HCT116 (cell line): ENCODE measurements around the gene KANSL3. TPM values are rescaled to one million over a fixed set of nuclear protein-coding genes. Genes with fewer than 3 reads are reported as not detected.
"Not testable (repeated sequence)": the region's sequence is repeated elsewhere in the genome, so short reads cannot be mapped to it uniquely, and the experiment has no call there.

Source experiments
- ATAC-seq: fragments of 200-7000 bp; cut with Tn5 transposase; 2 replicates; pipeline ENCODE4 v1.9.1; 2020; ENCODE audit warnings: mild to moderate bottlenecking, moderate library complexity
- BruUV-seq: library from RNA; stranded (reverse); fragments of 400-500 nt; replicated peaks from 2 replicates; lab custom pipeline; 2021; lab: Mats Ljungman, UMichigan
- CTCF ChIA-PET: fragments of 300-600 bp; sonication (Branson Sonifier 250); formaldehyde crosslinking; loops from one replicate; lab custom pipeline; 2021; ENCODE audit warnings: antibody characterized with exemption; lab: Charles Lee
- POLR2A ChIA-PET: fragments of 300-600, 350-600 bp; sonication (Branson Sonifier 250); formaldehyde crosslinking; loops from one replicate; lab custom pipeline; 2021; ENCODE audit warnings: antibody characterized with exemption; lab: Charles Lee
- RAD21 ChIA-PET, 2 experiments: fragments of 300-600 bp; sonication (Branson Sonifier 250); formaldehyde crosslinking; loops; one replicate each; lab custom pipeline; 2023; ENCODE audit warnings: low total read pairs in 2 of 2; ENCODE audit not compliant: uncharacterized antibody in 2 of 2, unreplicated experiment in 2 of 2, low non-redundant PET in 1 of 2; lab: Charles Lee
- DNase-seq: peaks from one replicate; pipeline ENCODE4 v3.0.0-alpha.2; 2010; ENCODE audit warnings: low read depth, low spot score
- H2AFZ ChIP-seq: fragments of 200-600 bp; shearing (Covaris generic), sonication (generic); 2 replicates; pipeline ENCODE4 v1.6.1; 2017; ENCODE audit warnings: low read depth, mixed run types, mixed read lengths, antibody characterized with exemption, low read length; ENCODE audit not compliant: poor library complexity, severe bottlenecking
- H3K27ac ChIP-seq: 2 replicates; pipeline ENCODE4 v1.5.1; 2012; ENCODE audit warnings: low read depth, low read length
- H3K27me3 ChIP-seq: fragments of 200-600 bp; sonication (generic); 2 replicates; pipeline ENCODE4 v1.6.1; 2016; ENCODE audit warnings: mixed run types, low read length, mixed read lengths; ENCODE audit not compliant: insufficient read depth
- H3K36me3 ChIP-seq, 2 experiments: fragments of 200-500 bp in 1 of 2; fragments of 200-600 bp in 1 of 2; sonication (Bioruptor generic) in 1 of 2; sonication (generic) in 1 of 2; 2 replicates each; pipeline versions ENCODE4 v1.5.1 to v1.6.1; 2014 to 2016; ENCODE audit warnings: low read length in 2 of 2, inconsistent platforms in 1 of 2, mixed read lengths in 1 of 2, mixed run types in 1 of 2; ENCODE audit not compliant: insufficient read depth in 2 of 2, control insufficient read depth in 1 of 2
- H3K4me1 ChIP-seq, 2 experiments: fragments of 200-600 bp in 1 of 2; sonication (generic) in 1 of 2; 2 replicates each; pipeline versions ENCODE4 v1.5.1 to v1.6.1; 2012 to 2017; ENCODE audit warnings: low read length in 2 of 2, inconsistent platforms in 1 of 2, mild to moderate bottlenecking in 1 of 2, mixed read lengths in 1 of 2, mixed run types in 1 of 2, moderate library complexity in 1 of 2; ENCODE audit not compliant: insufficient read depth in 2 of 2, control insufficient read depth in 1 of 2
- H3K4me2 ChIP-seq: fragments of 200-600 bp; sonication (generic); 2 replicates; pipeline ENCODE4 v1.6.1; 2017; ENCODE audit warnings: mixed run types, low read length, mixed read lengths
- H3K4me3 ChIP-seq, 2 experiments: fragments of 200-600 bp in 1 of 2; sonication (generic) in 1 of 2; replicated peaks in 1 of 2; 2 replicates each; pipeline ENCODE4 v1.5.1; 2011 to 2016; ENCODE audit warnings: low read length in 2 of 2, control low read depth in 1 of 2, low read depth in 1 of 2, mild to moderate bottlenecking in 1 of 2, mixed read lengths in 1 of 2, mixed run types in 1 of 2
- H3K79me2 ChIP-seq: fragments of 200-600 bp; sonication (generic); 2 replicates; pipeline ENCODE4 v1.6.1; 2017; ENCODE audit warnings: mild to moderate bottlenecking, mixed run types, low read length, moderate library complexity, mixed read lengths; ENCODE audit not compliant: insufficient read depth
- H3K9ac ChIP-seq: fragments of 200-600 bp; sonication (generic); 2 replicates; pipeline ENCODE4 v1.6.1; 2016; ENCODE audit warnings: low read length, mixed read lengths
- H3K9me2 ChIP-seq: fragments of 200-600 bp; sonication (generic), shearing (Covaris generic); 2 replicates; pipeline ENCODE4 v1.6.1; 2017; ENCODE audit warnings: mixed run types, mild to moderate bottlenecking, moderate library complexity; ENCODE audit not compliant: insufficient read depth
- H3K9me3 ChIP-seq, 2 experiments: fragments of 200-500 bp in 1 of 2; fragments of 200-600 bp in 1 of 2; sonication (Bioruptor generic) in 1 of 2; sonication (generic) in 1 of 2; 2 replicates each; pipeline ENCODE4 v1.6.1; 2014 to 2017; ENCODE audit warnings: low read length in 2 of 2, mixed read lengths in 2 of 2, inconsistent platforms in 1 of 2, low read depth in 1 of 2, mild to moderate bottlenecking in 1 of 2, mixed run types in 1 of 2, moderate library complexity in 1 of 2; ENCODE audit not compliant: control insufficient read depth in 1 of 2, insufficient read depth in 1 of 2
- H4K20me1 ChIP-seq: fragments of 200-600 bp; sonication (generic), shearing (Covaris generic); 2 replicates; pipeline ENCODE4 v1.6.1; 2017; ENCODE audit warnings: mixed run types, mild to moderate bottlenecking, moderate library complexity; ENCODE audit not compliant: insufficient read depth
- CEBPB ChIP-seq: IDR thresholded peaks from 2 replicates; pipeline ENCODE4 v1.6.1; 2012; ENCODE audit warnings: low read depth
- EGR1 ChIP-seq: IDR thresholded peaks from 2 replicates; pipeline ENCODE4 v1.6.1; 2012; ENCODE audit warnings: low read depth
- ELF1 ChIP-seq: IDR thresholded peaks from 2 replicates; pipeline ENCODE4 v1.6.1; 2012; ENCODE audit warnings: low read depth, borderline replicate concordance
- EZH2phosphoT487 ChIP-seq: fragments of 200-600 bp; IDR thresholded peaks from 2 replicates; pipeline ENCODE4 v1.6.1; 2018; ENCODE audit warnings: antibody characterized with exemption, borderline replicate concordance
- JUND ChIP-seq: IDR thresholded peaks from 2 replicates; pipeline ENCODE4 v1.6.1; 2012
- POLR2AphosphoS5 ChIP-seq: IDR thresholded peaks from 2 replicates; pipeline ENCODE4 v1.6.1; 2011; ENCODE audit warnings: mild to moderate bottlenecking, low read depth, low read length, moderate library complexity
- SIN3A ChIP-seq: IDR thresholded peaks from 2 replicates; pipeline ENCODE4 v1.6.1; 2012; ENCODE audit warnings: low read depth
- TCF7L2 ChIP-seq: IDR thresholded peaks from 2 replicates; pipeline ENCODE4 v1.7.0; 2011; ENCODE audit warnings: borderline replicate concordance, inconsistent platforms; ENCODE audit not compliant: insufficient read depth, insufficient read length; ENCODE audit errors: extremely low read depth
- YY1 ChIP-seq: IDR thresholded peaks from 2 replicates; pipeline ENCODE4 v1.6.1; 2011; ENCODE audit warnings: low read length, low read depth, moderate library complexity, mild to moderate bottlenecking; ENCODE audit not compliant: insufficient replicate concordance; ENCODE audit errors: extremely low read depth
- intact Hi-C: fragments of 100-400 bp; cut with micrococcal nuclease; formaldehyde crosslinking; loops from 2 replicates; pipeline ENCODE4 v1.10.0; 2022
- total RNA-seq: library from RNA; stranded (reverse); gene quantifications from one replicate; pipeline ENCODE4 v1.2.1, GENCODE V29; 2021; ENCODE audit not compliant: unreplicated experiment
- TF ChIP-seq, protein P1 (sequence below), 3 experiments: fragments of 200-600 bp in 1 of 3; sonication (generic) in 1 of 3; IDR thresholded peaks in 2 of 3; conservative IDR thresholded peaks in 1 of 3; 2 replicates each; pipeline ENCODE4 v1.5.1; 2012 to 2017; ENCODE audit warnings: low read depth in 2 of 3, low read length in 2 of 3, antibody characterized with exemption in 1 of 3, borderline replicate concordance in 1 of 3, control low read depth in 1 of 3, mild to moderate bottlenecking in 1 of 3, mixed read lengths in 1 of 3, mixed run types in 1 of 3, moderate library complexity in 1 of 3; ENCODE audit not compliant: insufficient read depth in 1 of 3

The KANSL3 gene
- total RNA-seq, 1 experiment from 2014 or later, result 35.8 TPM

DNA sequence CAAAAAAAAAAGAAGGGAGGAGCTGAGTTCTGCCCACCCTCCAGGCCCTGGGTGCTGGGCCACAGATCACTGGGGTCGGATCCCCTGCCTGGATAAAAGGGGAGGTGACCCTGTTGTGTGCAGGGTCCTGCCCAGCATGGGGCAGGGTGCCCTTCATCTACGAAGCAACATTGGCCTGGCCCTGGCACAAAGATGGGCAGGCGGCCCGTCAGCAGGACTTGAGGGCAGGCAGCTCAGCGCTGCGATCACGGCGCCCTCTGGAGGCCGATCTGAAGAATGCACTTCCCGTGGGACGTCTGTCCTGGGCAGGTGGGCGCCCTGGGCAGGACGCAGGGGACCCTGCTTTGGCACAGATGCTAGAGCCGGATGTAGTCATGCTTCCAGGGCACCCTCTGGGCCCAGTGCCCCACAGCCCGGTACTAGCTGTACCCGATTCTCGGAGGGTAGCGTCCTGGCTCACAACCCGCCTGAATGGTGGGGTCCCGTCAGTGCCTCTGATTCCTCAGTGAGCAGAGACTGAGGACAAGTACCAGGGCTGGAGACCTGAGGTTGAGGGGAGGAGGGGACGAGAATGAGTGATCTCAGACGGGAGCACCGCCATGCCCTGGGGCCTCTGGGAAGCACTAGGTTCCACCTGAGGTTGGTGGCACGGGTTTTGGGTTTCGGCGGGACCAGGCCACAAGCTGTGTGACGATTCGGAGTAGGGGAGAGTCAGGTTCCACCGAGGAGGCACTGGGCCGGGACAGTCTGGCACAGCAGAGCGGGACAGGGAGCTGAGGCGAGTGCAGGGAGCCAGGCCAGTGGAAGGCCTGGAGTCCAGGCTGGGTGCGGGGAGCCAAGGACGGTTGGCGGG, 83.6 kb downstream of the KANSL3 start:
- H3K9me2 ChIP-seq, result no peaks in the 10 kb centered on the region
- H4K20me1 ChIP-seq, result no peaks in the 10 kb centered on the region
- ChIA-PET RAD21 (interaction anchor here (0.8 to 0.9 kb wide), 2 partner anchors 45 to 233 kb away, joined by 3 read pairs; no protein-coding TSS in a partner anchor), POLR2A (no interaction called here), CTCF (interaction anchor here (0.6 to 1.8 kb wide), 18 partner anchors 10 to 562 kb away, joined by 3 to 9 read pairs (median 4); partner anchors contain the start of gene ANKRD39)
- H3K4me1 ChIP-seq, result peaks cover 19 to 54% of the 10 kb centered on the region in 2 experiments
- peak; percentile 26 for DNase-seq
- no peak overlapping the region for H3K9ac ChIP-seq
- no peak overlapping the region for H2AFZ ChIP-seq
- H3K36me3 ChIP-seq, result no peaks in the 10 kb centered on the region
- no peaks in the 10 kb centered on the region for H3K79me2 ChIP-seq
- no peak overlapping the region for H3K4me3 ChIP-seq
- peak overlapping the region; percentile 44 for H3K4me2 ChIP-seq
- no peaks in the 10 kb centered on the region for H3K27me3 ChIP-seq
- ATAC-seq, result peak; percentile 39
- H3K9me3 ChIP-seq, result no peaks in the 10 kb centered on the region
- H3K27ac ChIP-seq, result no peak overlapping the region; the same call in 1 of the 2 replicates
- intact Hi-C loops, result loop anchor here (5.0 to 10.0 kb wide), 4 partner anchors 210 to 558 kb away; partner anchors contain the start of genes ANKRD36 and CNNM4
- TF ChIP-seq, protein P1, sequence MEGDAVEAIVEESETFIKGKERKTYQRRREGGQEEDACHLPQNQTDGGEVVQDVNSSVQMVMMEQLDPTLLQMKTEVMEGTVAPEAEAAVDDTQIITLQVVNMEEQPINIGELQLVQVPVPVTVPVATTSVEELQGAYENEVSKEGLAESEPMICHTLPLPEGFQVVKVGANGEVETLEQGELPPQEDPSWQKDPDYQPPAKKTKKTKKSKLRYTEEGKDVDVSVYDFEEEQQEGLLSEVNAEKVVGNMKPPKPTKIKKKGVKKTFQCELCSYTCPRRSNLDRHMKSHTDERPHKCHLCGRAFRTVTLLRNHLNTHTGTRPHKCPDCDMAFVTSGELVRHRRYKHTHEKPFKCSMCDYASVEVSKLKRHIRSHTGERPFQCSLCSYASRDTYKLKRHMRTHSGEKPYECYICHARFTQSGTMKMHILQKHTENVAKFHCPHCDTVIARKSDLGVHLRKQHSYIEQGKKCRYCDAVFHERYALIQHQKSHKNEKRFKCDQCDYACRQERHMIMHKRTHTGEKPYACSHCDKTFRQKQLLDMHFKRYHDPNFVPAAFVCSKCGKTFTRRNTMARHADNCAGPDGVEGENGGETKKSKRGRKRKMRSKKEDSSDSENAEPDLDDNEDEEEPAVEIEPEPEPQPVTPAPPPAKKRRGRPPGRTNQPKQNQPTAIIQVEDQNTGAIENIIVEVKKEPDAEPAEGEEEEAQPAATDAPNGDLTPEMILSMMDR (IDR thresholded peaks at IDR 0.05 in 2 of 3, conservative IDR thresholded peaks at IDR 0.05 in 1 of 3; ENCODE audit: borderline replicate concordance in 1 of 3, insufficient read depth in 1 of 3, low read depth in 2 of 3, low read length in 2 of 3), result peak in 2 of 3 experiments; percentile 88 to 93; a peak in 4 of 6 replicates
- TF ChIP-seq TCF7L2 (no peak), EGR1 (no peak), JUND (no peak), ELF1 (no peak), SIN3A (no peak), EZH2phosphoT487 (no peak), POLR2AphosphoS5 (no peak), YY1 (peak; percentile 24), CEBPB (no peak)
- TF ChIP-seq, all 23 proteins: peak for 2
- BruUV-seq, result no TSS peak

- H3K27me3 ChIP-seq, POLR2A ChIA-PET, H3K9me2 ChIP-seq, DNase-seq, H3K9ac ChIP-seq, H4K20me1 ChIP-seq, H3K9me3 ChIP-seq, H3K27ac ChIP-seq, H3K36me3 ChIP-seq, H3K79me2 ChIP-seq, H3K4me3 ChIP-seq, BruUV-seq, H2AFZ ChIP-seq, ATAC-seq: not testable (repeated sequence)
- Histone ChIP-seq H3K4me1 (peaks cover 19 to 57% of the 10 kb centered on the region in 2 experiments), H3K4me2 (peak overlapping the region; percentile 44)
- CTCF ChIA-PET, result interaction anchor here (0.6 to 1.8 kb wide), 18 partner anchors 10 to 561 kb away, joined by 3 to 9 read pairs (median 4); partner anchors contain the start of gene ANKRD39
- intact Hi-C loops, result loop anchor here (5.0 to 10.0 kb wide), 4 partner anchors 211 to 558 kb away; partner anchors contain the start of genes ANKRD36 and CNNM4
- RAD21 ChIA-PET, result interaction anchor here (0.8 to 0.9 kb wide), 2 partner anchors 44 to 232 kb away, joined by 3 read pairs; no protein-coding TSS in a partner anchor
Observed at GRCh38 chr2:96553957-96554292, 84.2 kb downstream of the KANSL3 start.
